Lung (tissue), 12 donors: ENCODE results near the gene MACROH2A1. TPM values are rescaled to one million over a fixed set of nuclear protein-coding genes. Genes with fewer than 3 reads are reported as not detected.

ENCODE experiments used
- ATAC-seq: fragments of 200-7000 bp; cut with Tn5 transposase; one replicate; pipeline ENCODE4 v1.9.1; 2020; ENCODE audit warnings: moderate number of reproducible peaks; ENCODE audit not compliant: insufficient read depth, low FRiP score
- DNase-seq, 3 donors: peaks; one replicate each; pipeline ENCODE4 v3.0.0-alpha.2; 2013 to 2017
- H3K27ac ChIP-seq, 2 donors: one replicate each; pipeline ENCODE4 v1.5.1; 2013; ENCODE audit warnings: mild to moderate bottlenecking in 2 of 2, moderate library complexity in 2 of 2, control low read depth in 1 of 2, inconsistent platforms in 1 of 2, low read depth in 1 of 2, low read length in 1 of 2
- H3K27me3 ChIP-seq, 3 donors: one replicate each; pipeline ENCODE4 v1.5.1; 2013; ENCODE audit warnings: low read length in 2 of 3; ENCODE audit not compliant: control insufficient read depth in 3 of 3, insufficient read depth in 3 of 3
- H3K36me3 ChIP-seq, 4 donors: one replicate each; pipeline ENCODE4 v1.5.1; 2013; ENCODE audit warnings: low read length in 4 of 4, mild to moderate bottlenecking in 1 of 4, moderate library complexity in 1 of 4; ENCODE audit not compliant: control insufficient read depth in 4 of 4, insufficient read depth in 4 of 4
- H3K4me1 ChIP-seq, 5 donors: one replicate each; pipeline ENCODE4 v1.5.1; 2013; ENCODE audit warnings: low read length in 5 of 5, mild to moderate bottlenecking in 2 of 5, moderate library complexity in 1 of 5; ENCODE audit not compliant: control insufficient read depth in 5 of 5, insufficient read depth in 5 of 5
- H3K4me3 ChIP-seq: one replicate; pipeline ENCODE4 v1.5.1; 2013; ENCODE audit warnings: mild to moderate bottlenecking, control low read depth, moderate library complexity
- H3K9ac ChIP-seq, 2 donors: one replicate each; pipeline ENCODE4 v1.5.1; 2013; ENCODE audit warnings: low read length in 2 of 2, control low read depth in 1 of 2; ENCODE audit not compliant: insufficient read depth in 1 of 2
- H3K9me3 ChIP-seq, 4 donors: one replicate each; pipeline ENCODE4 v1.5.1; 2013; ENCODE audit warnings: low read length in 3 of 4, mild to moderate bottlenecking in 1 of 4, moderate library complexity in 1 of 4; ENCODE audit not compliant: control insufficient read depth in 4 of 4, insufficient read depth in 3 of 4
- CTCF ChIP-seq: IDR thresholded peaks from 2 replicates; pipeline ENCODE4 v1.5.1; 2012; ENCODE audit warnings: mild to moderate bottlenecking; ENCODE audit errors: control extremely low read depth, extremely low read depth
- whole genome bisulfite sequencing, 2 donors: extraction: QIAGEN DNeasy Blood & Tissue Kit; methylation state at CpG; one replicate each; pipeline ENCODE4 v1.1.7; 2013; 5-methylcytosine and 5-hydroxymethylcytosine counted together
- polyA plus RNA-seq, 2 donors: library from polyadenylated mRNA; stranded (reverse); fragments of 200-250 nt; gene quantifications; one replicate each; pipeline ENCODE4 v1.2.1, GENCODE V29; 2013
- total RNA-seq, 2 donors: library from RNA; depleted of rRNA in 1 of 2; stranded (reverse); fragments of >200 nt in 1 of 2; gene quantifications; one replicate each; pipeline ENCODE4 v1.2.1, GENCODE V29; 2014 to 2021
- donor health status: control.
- donor health status: control.
- donor health status: Bipolar disorder and iron deficiency.
- donor health status: healthy.
- donor health status: DM: yes; HTN: yes; CAD: no.

MACROH2A1 gene
- total and polyA plus RNA-seq, 4 donors = 149 to 334 (median 248) TPM

- 85 to 86% methylated on average over 5 of the region's 5 CpGs for WGBS, 2 donors
- Histone ChIP-seq H3K4me3 (no peak overlapping the region), H3K36me3 (peaks cover 38 to 88% (median 63%) of the 10 kb centered on the region in 4 donors), H3K4me1 (no peaks in the 10 kb centered on the region), H3K9ac (no peak overlapping the region), H3K9me3 (no peaks in the 10 kb centered on the region), H3K27me3 (no peaks in the 10 kb centered on the region), H3K27ac (no peak overlapping the region)
- DNase-seq (no peak), ATAC-seq (no peak)
- no peak for TF ChIP-seq CTCF
Observed at GRCh38 chr5:135341016-135341666, 57.9 kb downstream of the MACROH2A1 start.

- 86 to 87% methylated on average over 2 of the region's 2 CpGs for WGBS, 2 donors
- Histone ChIP-seq H3K4me1 (peaks cover 0 to 3% (median 0%) of the 10 kb centered on the region in 5 donors), H3K4me3 (no peak overlapping the region), H3K27ac (no peak overlapping the region), H3K9ac (no peak overlapping the region), H3K36me3 (peaks cover 35 to 90% (median 61%) of the 10 kb centered on the region in 4 donors), H3K27me3 (no peaks in the 10 kb centered on the region), H3K9me3 (no peaks in the 10 kb centered on the region)
- TF ChIP-seq CTCF = no peak
- ATAC-seq (no peak), DNase-seq (no peak)
Observed at GRCh38 chr5:135340568-135340967, 58.5 kb downstream of the MACROH2A1 start.

GRCh38 chr5:135339623-135340022 lies 59.4 kb downstream of the MACROH2A1 start:
- no peak for ATAC-seq
- no peak for TF ChIP-seq CTCF
- H3K27me3 ChIP-seq = no peaks in the 10 kb centered on the region
- H3K4me1 ChIP-seq = peaks cover 0 to 4% (median 0%) of the 10 kb centered on the region in 5 donors
- H3K9me3 ChIP-seq = no peaks in the 10 kb centered on the region
- DNase-seq = no peak
- H3K4me3 ChIP-seq = no peak overlapping the region
- H3K27ac ChIP-seq = no peak overlapping the region
- H3K9ac ChIP-seq = no peak overlapping the region
- WGBS, 2 donors = 92% methylated on average over 4 of the region's 4 CpGs
- H3K36me3 ChIP-seq = peaks cover 31 to 89% (median 52%) of the 10 kb centered on the region in 4 donors

- no peak overlapping the region for H3K9ac ChIP-seq
- no peak for ATAC-seq
- no peak overlapping the region for H3K27ac ChIP-seq
- no peaks in the 10 kb centered on the region for H3K27me3 ChIP-seq
- WGBS, 2 donors = 95 to 97% methylated on average over 5 of the region's 5 CpGs
- DNase-seq = no peak
- no peaks in the 10 kb centered on the region for H3K9me3 ChIP-seq
- H3K4me3 ChIP-seq = no peak overlapping the region
- peaks cover 31 to 87% (median 48%) of the 10 kb centered on the region in 4 donors for H3K36me3 ChIP-seq
- TF ChIP-seq CTCF = no peak
- peaks cover 0 to 4% (median 0%) of the 10 kb centered on the region in 5 donors for H3K4me1 ChIP-seq
Observed at GRCh38 chr5:135339189-135339588, 59.8 kb downstream of the MACROH2A1 start.
